Gastrocnemius medialis (tissue), 4 donors: ENCODE results near the gene TMEM108. TPM values are rescaled to one million over a fixed set of nuclear protein-coding genes. Genes with fewer than 3 reads are reported as not detected.

ENCODE experiments used
- ATAC-seq, 2 donors: fragments of 150-250 bp; one replicate each; pipeline ENCODE4 v1.9.1; 2016
- DNase-seq, 2 donors: peaks; one replicate each; pipeline ENCODE4 v3.0.0-alpha.2; 2019
- H3K27ac ChIP-seq, 4 donors: fragments of 200-600 bp; sonication (generic); 1 replicate in 1 of 4; 2 replicates in 3 of 4; pipeline ENCODE4 v1.5.1; 2016 to 2018; ENCODE audit warnings: mild to moderate bottlenecking in 2 of 4, moderate library complexity in 1 of 4
- H3K27me3 ChIP-seq, 3 donors: fragments of 200-600 bp; sonication (generic) in 2 of 3; 1 replicate in 1 of 3; 2 replicates in 2 of 3; pipeline versions ENCODE4 v1.5.1 to v1.6.0; 2016 to 2019; ENCODE audit warnings: mild to moderate bottlenecking in 1 of 3, moderate library complexity in 1 of 3
- H3K36me3 ChIP-seq, 2 donors: fragments of 200-600 bp; sonication (generic) in 1 of 2; one replicate each; pipeline ENCODE4 v1.5.1; 2017 to 2018
- H3K4me1 ChIP-seq, 2 donors: fragments of 200-600 bp; sonication (generic) in 1 of 2; one replicate each; pipeline ENCODE4 v1.5.1; 2016 to 2017; ENCODE audit warnings: mild to moderate bottlenecking in 2 of 2
- H3K4me3 ChIP-seq, 4 donors: fragments of 200-600 bp; sonication (generic) in 3 of 4; 1 replicate in 1 of 4; 2 replicates in 3 of 4; pipeline ENCODE4 v1.5.1; 2016 to 2019; ENCODE audit warnings: mild to moderate bottlenecking in 2 of 4
- H3K9me3 ChIP-seq, 3 donors: fragments of 200-600 bp; sonication (generic) in 2 of 3; 1 replicate in 1 of 3; 2 replicates in 2 of 3; pipeline ENCODE4 v1.5.1; 2016 to 2019
- CTCF ChIP-seq, 5 experiments: fragments of 450-650 bp in 3 of 5; fragments of 200-600 bp in 2 of 5; sonication (generic) in 2 of 5; IDR thresholded peaks in 4 of 5; conservative IDR thresholded peaks in 1 of 5; 1 replicate in 4 of 5; 2 replicates in 1 of 5; pipeline ENCODE4 v1.5.1; 2016 to 2019; ENCODE audit warnings: antibody characterized with exemption in 5 of 5, mild to moderate bottlenecking in 3 of 5, moderate library complexity in 3 of 5
- POLR2A ChIP-seq, 2 donors: fragments of 450-650 bp; IDR thresholded peaks; one replicate each; pipeline ENCODE4 v1.6.1; 2017; ENCODE audit warnings: antibody characterized with exemption in 2 of 2, mild to moderate bottlenecking in 2 of 2, moderate library complexity in 2 of 2
- in situ Hi-C, 4 donors: fragments of 200-750 bp; cut with MboI; loops; one replicate each; pipeline versions ENCODE4 v1.15.0 to v1.8.0; 2017; ENCODE audit warnings: low sequenced_read_pairs in 4 of 4
- intact Hi-C: fragments of 100-400 bp; cut with DNase I; formaldehyde crosslinking; loops from one replicate; pipeline ENCODE4 v1.15.1; 2023; ENCODE audit warnings: low total_unique reads
- total RNA-seq, 4 donors: library from RNA; depleted of rRNA; stranded (reverse); fragments of >200 nt; gene quantifications; one replicate each; pipeline versions ENCODE4 v1.1.0 to v1.2.3, GENCODE V29; 2016

TMEM108 gene
- total RNA-seq, 4 donors from 2014 or later, result 1.1 to 3.7 (median 2.4) TPM

GRCh38 chr3:133055339-133055738 is 17.1 kb downstream of the TMEM108 start:
- intact Hi-C loops, result no loop called here
- H3K4me1 ChIP-seq, result peaks cover 15 to 16% of the 10 kb centered on the region in 2 donors
- no peak overlapping the region for H3K4me3 ChIP-seq
- no peak for DNase-seq
- H3K9me3 ChIP-seq, result no peaks in the 10 kb centered on the region
- no peak overlapping the region for H3K27ac ChIP-seq
- ATAC-seq, result no peak
- in situ Hi-C loops, result no loop called here
- TF ChIP-seq CTCF (IDR thresholded peaks at IDR 0.05 in 4 of 5, conservative IDR thresholded peaks at IDR 0.05 in 1 of 5) (no peak), POLR2A (IDR thresholded peaks at IDR 0.05) (no peak)
- H3K36me3 ChIP-seq, result no peaks in the 10 kb centered on the region
- no peaks in the 10 kb centered on the region for H3K27me3 ChIP-seq

- ATAC-seq (no peak), DNase-seq (no peak)
- intact Hi-C loops, result no loop called here
- H3K4me3 ChIP-seq, result no peak overlapping the region
- H3K27me3 ChIP-seq, result no peaks in the 10 kb centered on the region
- TF ChIP-seq POLR2A (IDR thresholded peaks at IDR 0.05), result no peak
- no peak for TF ChIP-seq CTCF (IDR thresholded peaks at IDR 0.05 in 4 of 5, conservative IDR thresholded peaks at IDR 0.05 in 1 of 5)
- H3K9me3 ChIP-seq, result no peaks in the 10 kb centered on the region
- in situ Hi-C loops, result no loop called here
- H3K4me1 ChIP-seq, result peaks cover 15 to 16% of the 10 kb centered on the region in 2 donors
- no peak overlapping the region for H3K27ac ChIP-seq
- no peaks in the 10 kb centered on the region for H3K36me3 ChIP-seq
These were observed 20.1 kb downstream of the TMEM108 start for GRCh38 chr3:133058243-133058642.

- in situ Hi-C loops (no loop called here), intact Hi-C loops (no loop called here)
- DNase-seq, result no peak
- Histone ChIP-seq H3K4me1 (peaks cover 14% of the 10 kb centered on the region in 2 donors), H3K36me3 (no peaks in the 10 kb centered on the region), H3K9me3 (no peaks in the 10 kb centered on the region), H3K27me3 (no peaks in the 10 kb centered on the region), H3K27ac (no peak overlapping the region), H3K4me3 (no peak overlapping the region)
- TF ChIP-seq POLR2A (IDR thresholded peaks at IDR 0.05) (no peak), CTCF (IDR thresholded peaks at IDR 0.05 in 4 of 5, conservative IDR thresholded peaks at IDR 0.05 in 1 of 5) (no peak)
- no peak for ATAC-seq
These were observed 20.6 kb downstream of the TMEM108 start for GRCh38 chr3:133058831-133059230.

- in situ Hi-C loops, result no loop called here
- no peak for ATAC-seq
These were observed 27.2 kb downstream of the TMEM108 start for GRCh38 chr3:133065193-133065961.

More at GRCh38 chr3:133065193-133065961, 27.2 kb downstream of the TMEM108 start:
- H3K27ac ChIP-seq, result no peak overlapping the region
- DNase-seq, result no peak
- no peaks in the 10 kb centered on the region for H3K4me1 ChIP-seq
- intact Hi-C loops, result no loop called here
- H3K4me3 ChIP-seq, result no peak overlapping the region
- H3K9me3 ChIP-seq, result no peaks in the 10 kb centered on the region
- H3K36me3 ChIP-seq, result no peaks in the 10 kb centered on the region
- no peaks in the 10 kb centered on the region for H3K27me3 ChIP-seq
- no peak for TF ChIP-seq CTCF (IDR thresholded peaks at IDR 0.05 in 4 of 5, conservative IDR thresholded peaks at IDR 0.05 in 1 of 5)
- no peak for TF ChIP-seq POLR2A (IDR thresholded peaks at IDR 0.05)
